Fibroblast of mammary gland (primary cell): Measurements from ENCODE around the gene BIVM.

Source experiments
- DNase-seq: peaks from one replicate; pipeline ENCODE4 v3.0.0-alpha.2; 2010; ENCODE audit warnings: low read depth
- H3K4me3 ChIP-seq: 2 replicates; pipeline ENCODE4 v1.5.1; 2011; ENCODE audit warnings: low read depth, mild to moderate bottlenecking, low read length, moderate library complexity; ENCODE audit not compliant: control insufficient read depth
- TF ChIP-seq, protein P1 (sequence below): conservative IDR thresholded peaks from 2 replicates; pipeline ENCODE4 v1.5.1; 2011; ENCODE audit warnings: low read depth, low read length, inconsistent platforms; ENCODE audit not compliant: control insufficient read depth, insufficient read depth

BIVM gene

DNA sequence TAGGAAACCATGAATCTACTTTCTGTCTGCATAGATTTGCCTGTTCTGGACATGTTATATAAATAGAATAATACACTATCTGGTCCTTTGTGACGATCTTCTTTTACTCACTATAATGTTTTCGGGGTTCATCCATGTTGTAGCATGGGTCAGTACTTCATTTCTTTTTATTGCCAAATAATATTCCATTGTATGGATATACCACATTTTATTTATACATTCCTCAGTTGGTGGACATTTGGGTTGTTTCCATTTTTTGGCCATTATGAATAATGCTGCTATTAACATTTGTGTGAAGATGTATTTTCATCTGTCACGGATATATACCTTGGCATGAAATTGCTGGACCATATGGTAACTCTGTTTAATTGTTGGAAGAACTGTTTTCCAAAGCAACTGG lies 6.8 kb downstream of the BIVM start:
- no peak for DNase-seq
- H3K4me3 ChIP-seq = no peak overlapping the region
- TF ChIP-seq, protein P1, sequence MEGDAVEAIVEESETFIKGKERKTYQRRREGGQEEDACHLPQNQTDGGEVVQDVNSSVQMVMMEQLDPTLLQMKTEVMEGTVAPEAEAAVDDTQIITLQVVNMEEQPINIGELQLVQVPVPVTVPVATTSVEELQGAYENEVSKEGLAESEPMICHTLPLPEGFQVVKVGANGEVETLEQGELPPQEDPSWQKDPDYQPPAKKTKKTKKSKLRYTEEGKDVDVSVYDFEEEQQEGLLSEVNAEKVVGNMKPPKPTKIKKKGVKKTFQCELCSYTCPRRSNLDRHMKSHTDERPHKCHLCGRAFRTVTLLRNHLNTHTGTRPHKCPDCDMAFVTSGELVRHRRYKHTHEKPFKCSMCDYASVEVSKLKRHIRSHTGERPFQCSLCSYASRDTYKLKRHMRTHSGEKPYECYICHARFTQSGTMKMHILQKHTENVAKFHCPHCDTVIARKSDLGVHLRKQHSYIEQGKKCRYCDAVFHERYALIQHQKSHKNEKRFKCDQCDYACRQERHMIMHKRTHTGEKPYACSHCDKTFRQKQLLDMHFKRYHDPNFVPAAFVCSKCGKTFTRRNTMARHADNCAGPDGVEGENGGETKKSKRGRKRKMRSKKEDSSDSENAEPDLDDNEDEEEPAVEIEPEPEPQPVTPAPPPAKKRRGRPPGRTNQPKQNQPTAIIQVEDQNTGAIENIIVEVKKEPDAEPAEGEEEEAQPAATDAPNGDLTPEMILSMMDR = no peak

DNA sequence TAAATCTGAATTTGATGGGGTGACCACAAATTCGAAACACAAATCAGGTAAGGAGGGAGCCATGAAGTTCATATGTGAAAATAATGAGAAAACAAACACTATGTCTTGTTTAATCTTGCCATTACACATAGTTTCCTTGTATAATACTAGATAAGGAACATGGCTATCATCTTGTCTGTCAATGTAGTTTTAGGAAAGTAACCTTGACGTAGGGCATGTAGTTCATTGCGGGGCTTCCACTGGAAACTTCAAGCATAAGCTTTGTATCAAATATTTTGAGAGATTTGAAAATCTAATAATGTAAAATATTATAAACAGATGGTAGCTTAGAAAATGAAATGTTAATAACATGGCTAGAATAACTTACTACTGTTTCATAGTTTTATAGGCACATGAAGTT lies 8.8 kb downstream of the BIVM start:
- H3K4me3 ChIP-seq = no peak overlapping the region
- TF ChIP-seq, protein P1 = no peak
- no peak for DNase-seq

DNA sequence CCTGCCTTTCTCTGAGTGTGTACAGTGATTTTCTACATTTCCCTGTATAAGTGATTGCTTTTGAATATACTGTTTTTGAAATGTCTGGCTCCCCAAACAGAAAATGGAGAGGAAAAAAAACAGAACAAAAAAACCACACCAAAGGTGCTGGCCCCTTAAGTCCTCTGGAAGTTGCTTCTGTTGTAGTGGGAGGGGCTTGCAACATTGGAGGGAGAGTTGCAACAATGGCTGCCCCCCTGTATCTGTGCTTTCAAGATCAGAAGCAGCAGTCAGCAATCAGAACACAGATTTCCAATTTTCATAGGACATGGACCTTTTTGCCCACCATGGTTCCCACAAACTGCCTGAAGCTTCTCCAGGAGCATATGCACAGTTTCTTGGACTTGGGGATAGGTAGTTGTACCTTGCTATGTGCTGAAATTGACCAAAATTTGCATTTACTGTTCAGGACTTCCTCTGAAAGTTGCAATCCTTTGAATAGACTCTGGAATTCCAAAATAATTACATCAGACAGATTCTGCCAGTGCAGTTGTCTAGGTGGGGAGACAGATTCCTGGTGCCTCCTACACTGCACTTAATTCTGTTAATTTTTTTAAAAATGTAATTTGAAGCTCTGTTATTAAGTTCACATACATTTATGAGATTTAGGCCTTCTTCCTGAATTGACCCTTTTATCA lies 13.8 kb downstream of the BIVM start:
- TF ChIP-seq, protein P1 = no peak
- no peak overlapping the region for H3K4me3 ChIP-seq
- no peak for DNase-seq

DNA sequence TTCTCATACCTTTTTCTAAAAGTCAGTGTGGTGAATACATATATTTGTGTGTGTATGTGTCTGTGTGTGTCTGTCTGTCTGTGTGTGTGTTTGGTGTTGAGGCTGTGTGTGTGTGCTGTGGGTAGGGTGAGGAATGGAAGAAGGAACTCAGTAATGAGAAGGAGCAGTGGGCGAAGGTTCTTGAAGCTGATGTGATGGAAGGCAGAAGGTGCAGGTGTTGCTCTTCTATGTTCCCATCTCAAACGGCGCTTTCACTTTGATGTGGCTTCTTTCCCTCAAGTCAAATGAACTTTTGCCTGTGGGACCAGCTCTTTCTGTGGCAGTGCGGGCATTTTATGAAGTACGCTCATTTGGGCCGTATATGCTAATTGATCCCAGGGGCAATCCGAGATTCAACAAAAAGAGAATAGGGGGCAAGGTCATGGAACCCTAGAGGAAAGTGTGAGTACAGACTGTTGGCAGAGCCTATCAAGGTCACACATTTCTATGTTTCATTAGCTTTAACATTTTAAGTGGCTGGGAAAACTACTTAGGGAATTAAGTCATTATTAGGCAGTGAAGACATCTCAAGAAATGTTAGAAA lies 15.2 kb downstream of the BIVM start:
- H3K4me3 ChIP-seq = no peak overlapping the region
- DNase-seq = no peak
- TF ChIP-seq, protein P1 = no peak

DNA sequence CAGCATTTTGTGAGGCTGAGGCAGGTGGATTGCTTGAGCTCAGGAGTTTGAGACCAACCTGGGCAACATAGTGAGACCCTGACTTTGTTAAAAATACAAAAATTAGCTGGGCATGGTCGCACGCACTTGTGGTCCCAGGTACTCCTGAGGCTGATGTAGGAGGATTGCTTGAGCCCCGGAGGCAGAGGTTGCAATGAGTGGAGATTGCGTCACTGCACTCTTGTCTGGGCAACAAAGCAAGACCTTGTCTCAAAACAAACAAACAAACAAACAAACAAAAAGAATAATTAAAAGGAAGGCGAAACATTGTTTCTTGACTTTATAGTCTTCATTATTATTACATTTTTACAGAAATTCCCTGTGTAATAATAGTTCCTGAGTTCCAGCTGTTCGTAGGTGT lies 15.9 kb downstream of the BIVM start:
- TF ChIP-seq, protein P1 = no peak
- no peak overlapping the region for H3K4me3 ChIP-seq
- DNase-seq = no peak

DNA sequence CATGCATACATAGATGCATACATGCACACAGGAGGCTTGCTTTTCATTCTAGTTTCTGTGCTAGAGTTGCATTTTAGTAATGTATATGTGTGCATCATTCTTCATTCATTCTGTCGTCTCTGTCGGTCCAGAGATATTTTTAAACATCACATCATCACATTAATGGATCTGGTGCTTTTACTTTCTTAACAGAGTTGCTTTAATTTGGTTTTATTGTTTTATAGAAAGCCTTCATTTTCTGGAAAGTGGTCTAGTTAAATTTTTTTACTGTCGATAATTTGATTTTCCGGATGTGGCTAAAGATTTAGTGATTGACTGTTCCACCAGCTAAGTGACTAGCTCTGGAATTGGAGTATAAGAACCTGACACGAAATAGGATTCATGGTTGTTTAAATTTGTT lies 16.9 kb downstream of the BIVM start:
- TF ChIP-seq, protein P1 = no peak
- no peak overlapping the region for H3K4me3 ChIP-seq

More for the DNA sequence above, 16.9 kb downstream of the BIVM start:
- no peak for DNase-seq
